Duodenal mucosa (tissue), 2 donors: ENCODE data around the gene TEX54.
"Not testable (repeated sequence)": the region's sequence is repeated elsewhere in the genome, so short reads cannot be mapped to it uniquely, and the experiment has no call there.

Experiments used
- H3K27ac ChIP-seq: one replicate; pipeline ENCODE4 v1.7.0; 2013; ENCODE audit warnings: low read depth, low read length
- H3K27me3 ChIP-seq, 2 donors: one replicate each; pipeline ENCODE4 v1.7.0; 2013; ENCODE audit warnings: low read length in 2 of 2, control low read depth in 1 of 2; ENCODE audit not compliant: insufficient read depth in 2 of 2, control insufficient read depth in 1 of 2
- H3K36me3 ChIP-seq, 2 donors: one replicate each; pipeline ENCODE4 v1.7.0; 2013; ENCODE audit warnings: low read length in 2 of 2, control low read depth in 1 of 2; ENCODE audit not compliant: insufficient read depth in 2 of 2, control insufficient read depth in 1 of 2
- H3K4me1 ChIP-seq, 2 donors: one replicate each; pipeline ENCODE4 v1.7.0; 2013; ENCODE audit warnings: low read length in 2 of 2, control low read depth in 1 of 2; ENCODE audit not compliant: insufficient read depth in 2 of 2, control insufficient read depth in 1 of 2
- H3K4me3 ChIP-seq, 2 donors: one replicate each; pipeline ENCODE4 v1.7.0; 2013; ENCODE audit warnings: low read length in 2 of 2, low read depth in 1 of 2
- H3K9ac ChIP-seq, 2 donors: one replicate each; pipeline ENCODE4 v1.7.0; 2013; ENCODE audit warnings: low read length in 2 of 2, low read depth in 1 of 2
- H3K9me3 ChIP-seq, 2 donors: one replicate each; pipeline ENCODE4 v1.7.0; 2013; ENCODE audit warnings: low read length in 2 of 2, control low read depth in 1 of 2; ENCODE audit not compliant: control insufficient read depth in 1 of 2

TEX54 gene

DNA sequence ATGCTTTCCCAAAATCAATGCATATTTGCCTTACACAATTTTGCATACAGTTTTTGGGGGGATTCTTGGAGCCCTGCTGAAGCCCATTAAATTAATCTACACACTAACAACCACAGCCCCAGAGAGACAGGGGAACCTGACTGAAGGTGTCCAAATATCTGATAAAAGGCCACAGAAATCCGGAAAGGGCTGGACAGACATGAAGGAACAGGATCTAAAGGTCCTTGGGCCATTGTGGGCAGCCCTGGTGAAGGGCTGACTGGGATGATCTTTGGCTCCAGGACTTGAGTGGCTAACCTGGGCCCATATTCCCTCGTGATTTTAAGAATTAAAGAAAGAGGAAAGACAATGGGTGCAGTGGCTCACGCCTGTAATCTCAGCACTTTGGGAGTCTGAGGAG, 13.5 kb upstream of the TEX54 start:
- H3K4me3 ChIP-seq = no peak overlapping the region

GRCh38 chr11:62844154-62844553, 11.5 kb upstream of the TEX54 start:
- no peaks in the 10 kb centered on the region for H3K9me3 ChIP-seq
- H3K36me3 ChIP-seq = no peaks in the 10 kb centered on the region
- H3K9ac ChIP-seq = no peak overlapping the region
- H3K27ac ChIP-seq = no peak overlapping the region
- H3K4me3 ChIP-seq = no peak overlapping the region
- no peaks in the 10 kb centered on the region for H3K27me3 ChIP-seq
- H3K4me1 ChIP-seq = peaks cover 8 to 10% of the 10 kb centered on the region in 2 donors

More for the DNA sequence above, 13.5 kb upstream of the TEX54 start:
- no peak overlapping the region for H3K27ac ChIP-seq
- H3K9me3 ChIP-seq = no peaks in the 10 kb centered on the region
- peaks cover 8 to 10% of the 10 kb centered on the region in 2 donors for H3K4me1 ChIP-seq
- no peaks in the 10 kb centered on the region for H3K27me3 ChIP-seq
- H3K36me3 ChIP-seq = no peaks in the 10 kb centered on the region
- no peak overlapping the region for H3K9ac ChIP-seq

- Histone ChIP-seq H3K27me3 (no peaks in the 10 kb centered on the region), H3K4me3 (no peak overlapping the region), H3K36me3 (no peaks in the 10 kb centered on the region), H3K9ac (no peak overlapping the region), H3K4me1 (peaks cover 8 to 16% of the 10 kb centered on the region in 2 donors), H3K27ac (no peak overlapping the region), H3K9me3 (no peaks in the 10 kb centered on the region)
These were observed 10.8 kb upstream of the TEX54 start for GRCh38 chr11:62843466-62843865.

DNA sequence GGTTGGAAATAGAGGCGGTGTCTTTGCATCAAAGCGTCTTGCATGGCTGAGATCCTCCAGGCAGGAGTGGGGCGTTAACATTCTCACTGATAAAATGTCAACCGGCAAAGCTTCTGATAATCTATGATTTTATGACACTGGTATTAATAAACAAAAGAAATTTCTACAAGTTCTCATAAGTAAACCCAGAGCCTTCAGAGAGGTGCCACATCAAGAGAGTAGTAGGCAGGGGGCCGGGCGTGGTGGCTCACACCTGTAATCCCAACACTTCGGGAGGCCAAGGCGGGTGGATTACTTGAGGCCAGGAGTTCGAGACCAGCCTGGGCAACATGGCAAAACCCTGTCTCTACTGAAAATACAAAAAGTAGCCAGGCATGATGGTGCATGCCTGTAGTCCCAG, 10.2 kb upstream of the TEX54 start:
- not testable (repeated sequence) for H3K27ac ChIP-seq, H3K27me3 ChIP-seq, H3K36me3 ChIP-seq, H3K9me3 ChIP-seq
- Histone ChIP-seq H3K9ac (peak overlapping the region; percentile 89 to 93), H3K4me3 (peak overlapping the region in 1 of 2 donors; percentile 67), H3K4me1 (peaks cover 10 to 20% of the 10 kb centered on the region in 2 donors)

GRCh38 chr11:62842171-62842741, 9.6 kb upstream of the TEX54 start:
- H3K4me1 ChIP-seq = peaks cover 13 to 23% of the 10 kb centered on the region in 2 donors
- H3K9ac ChIP-seq = peak overlapping the region; percentile 89 to 93
- H3K27ac ChIP-seq = peak overlapping the region; percentile 93
- peaks cover 0 to 6% of the 10 kb centered on the region in 2 donors for H3K36me3 ChIP-seq
- H3K4me3 ChIP-seq = peak overlapping the region; percentile 67 to 76
- H3K9me3 ChIP-seq = no peaks in the 10 kb centered on the region
- no peaks in the 10 kb centered on the region for H3K27me3 ChIP-seq

DNA sequence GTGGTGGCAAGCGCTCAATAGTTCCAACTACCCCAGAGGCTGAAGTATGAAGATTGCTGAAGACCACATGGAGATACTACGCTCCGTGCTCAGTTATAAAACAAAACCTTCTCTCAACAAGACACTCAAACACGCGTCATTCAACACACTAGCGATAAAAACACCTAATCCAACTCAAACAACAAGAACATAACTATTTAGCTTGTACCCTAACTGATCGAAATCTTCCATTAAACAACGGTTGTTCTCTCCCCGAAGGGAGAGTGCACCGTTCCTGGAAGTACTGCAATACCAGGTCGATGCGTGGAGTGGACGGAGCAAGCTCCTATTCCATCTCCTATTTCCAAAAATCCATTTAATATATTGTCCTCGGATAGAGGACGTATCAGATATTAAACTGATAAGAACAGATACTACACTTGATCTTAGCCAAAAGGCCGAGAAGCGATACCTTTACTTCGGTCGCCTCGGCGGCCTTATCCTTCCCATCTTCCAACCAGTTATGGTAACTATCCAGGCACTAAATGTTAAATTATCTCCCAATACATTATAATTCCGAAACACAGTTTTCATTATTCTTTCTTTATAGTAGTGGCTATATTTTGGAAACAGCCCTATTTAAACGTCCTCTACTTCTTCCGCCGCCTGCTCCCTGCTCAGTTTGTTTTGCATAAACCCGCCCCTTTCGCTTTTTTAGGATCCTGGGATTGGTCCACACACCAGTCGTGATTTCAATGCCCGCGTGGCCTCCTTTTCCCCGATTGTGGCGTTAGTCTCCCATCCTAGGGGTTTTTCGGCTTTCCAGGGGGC, 8.9 kb upstream of the TEX54 start:
- H3K4me3 ChIP-seq = peak overlapping the region; percentile 97 to 99
- H3K4me1 ChIP-seq = peaks cover 13 to 23% of the 10 kb centered on the region in 2 donors
- H3K27me3 ChIP-seq = no peaks in the 10 kb centered on the region
- peak overlapping the region; percentile 94 for H3K27ac ChIP-seq
- no peaks in the 10 kb centered on the region for H3K9me3 ChIP-seq
- H3K36me3 ChIP-seq = peaks cover 0 to 10% of the 10 kb centered on the region in 2 donors
- peak overlapping the region; percentile 89 to 93 for H3K9ac ChIP-seq

- peak overlapping the region; percentile 89 to 92 for H3K9ac ChIP-seq
- peaks cover 0 to 15% of the 10 kb centered on the region in 2 donors for H3K36me3 ChIP-seq
- H3K4me3 ChIP-seq = peak overlapping the region; percentile 97 to 99
- H3K9me3 ChIP-seq, H3K27me3 ChIP-seq: not testable (repeated sequence)
- H3K27ac ChIP-seq = peak overlapping the region; percentile 94
- peaks cover 13 to 23% of the 10 kb centered on the region in 2 donors for H3K4me1 ChIP-seq
These were observed 8.2 kb upstream of the TEX54 start for GRCh38 chr11:62840721-62841360.

DNA sequence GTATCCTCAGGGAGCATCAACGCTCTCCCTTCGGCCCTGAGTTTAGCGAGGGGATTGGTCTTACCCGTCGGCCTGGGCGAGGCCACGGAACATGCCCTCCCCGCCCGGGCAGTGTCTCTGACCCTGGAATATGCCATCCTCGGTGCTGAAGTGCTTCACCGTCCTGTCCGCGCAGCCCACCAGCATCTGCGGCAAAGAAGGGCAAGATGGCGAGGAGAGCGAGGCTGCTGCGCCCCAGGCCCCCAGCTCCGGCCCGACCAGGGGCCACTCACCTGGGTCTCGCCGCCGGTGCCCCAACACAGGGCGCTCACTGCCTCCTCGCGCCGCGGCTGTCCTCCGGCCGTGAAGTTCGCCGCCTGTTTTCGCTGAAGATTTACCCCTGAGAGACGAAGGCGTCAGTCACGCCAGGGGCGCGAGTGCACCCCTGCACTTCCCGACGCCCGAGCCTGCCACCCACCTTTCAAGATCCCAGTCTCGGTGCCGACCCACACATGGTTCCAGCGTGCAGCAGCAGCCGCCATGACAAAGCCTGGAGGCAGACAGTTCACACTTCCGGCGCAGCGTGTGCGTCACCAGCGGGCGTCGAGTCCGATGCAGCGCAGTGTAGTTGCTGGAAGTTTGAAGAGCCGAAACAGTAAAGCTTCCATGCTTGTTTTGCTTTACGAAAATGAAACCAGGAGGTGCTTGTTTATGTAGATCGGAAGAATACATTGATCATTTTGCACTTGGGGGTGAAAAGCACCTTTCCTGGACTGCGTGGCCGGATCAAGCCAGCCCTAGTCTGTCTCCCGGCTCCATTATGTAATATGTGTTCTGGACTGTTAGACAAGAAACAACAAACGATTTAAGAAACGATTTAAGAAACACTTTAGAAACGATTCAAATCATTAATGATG, 6.7 kb upstream of the TEX54 start, which contains the start of gene WDR74:
WDR74 (minus strand) TSS at position 541 of the 896 bp plus-strand sequence; CDS start at position 521, 20 bp downstream.
- peak within 1 kb of the TSS; percentile 94 for H3K27ac ChIP-seq
- H3K4me3 ChIP-seq = peak within 1 kb of the TSS; percentile 97 to 99
- no peaks in the 10 kb centered on the region for H3K9me3 ChIP-seq
- peak within 1 kb of the TSS; percentile 89 to 92 for H3K9ac ChIP-seq
- H3K4me1 ChIP-seq = peaks cover 13 to 23% of the 10 kb centered on the region in 2 donors
- peaks cover 2 to 29% of the 10 kb centered on the region in 2 donors for H3K36me3 ChIP-seq
- H3K27me3 ChIP-seq = no peaks in the 10 kb centered on the region

DNA sequence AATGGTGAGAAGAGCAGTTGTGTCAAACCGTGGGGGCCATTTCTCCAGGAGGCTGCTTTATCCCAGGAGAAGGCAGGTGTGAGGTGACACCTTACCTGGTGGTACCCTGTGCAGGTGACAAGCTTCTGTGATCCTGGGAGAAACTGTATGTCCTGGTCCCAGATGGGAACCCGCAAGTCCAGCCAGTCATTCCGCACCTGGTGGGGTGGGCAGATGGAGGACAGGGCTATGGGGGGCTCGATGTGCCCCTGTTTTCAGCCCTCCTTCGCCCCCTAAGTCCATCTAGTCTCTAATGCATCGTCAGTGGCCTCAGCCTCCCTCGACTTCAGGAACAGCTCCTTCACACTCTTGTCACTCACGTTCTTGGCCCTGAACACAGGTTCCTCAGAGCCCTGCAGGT, 2.7 kb upstream of the TEX54 start:
- Histone ChIP-seq H3K4me3 (no peak overlapping the region), H3K27ac (no peak overlapping the region), H3K4me1 (peaks cover 17 to 37% of the 10 kb centered on the region in 2 donors), H3K9me3 (no peaks in the 10 kb centered on the region), H3K36me3 (peaks cover 6 to 37% of the 10 kb centered on the region in 2 donors), H3K9ac (no peak overlapping the region), H3K27me3 (no peaks in the 10 kb centered on the region)
